Measurements from ENCODE around the gene CYBC1.

The CYBC1 gene

DNA sequence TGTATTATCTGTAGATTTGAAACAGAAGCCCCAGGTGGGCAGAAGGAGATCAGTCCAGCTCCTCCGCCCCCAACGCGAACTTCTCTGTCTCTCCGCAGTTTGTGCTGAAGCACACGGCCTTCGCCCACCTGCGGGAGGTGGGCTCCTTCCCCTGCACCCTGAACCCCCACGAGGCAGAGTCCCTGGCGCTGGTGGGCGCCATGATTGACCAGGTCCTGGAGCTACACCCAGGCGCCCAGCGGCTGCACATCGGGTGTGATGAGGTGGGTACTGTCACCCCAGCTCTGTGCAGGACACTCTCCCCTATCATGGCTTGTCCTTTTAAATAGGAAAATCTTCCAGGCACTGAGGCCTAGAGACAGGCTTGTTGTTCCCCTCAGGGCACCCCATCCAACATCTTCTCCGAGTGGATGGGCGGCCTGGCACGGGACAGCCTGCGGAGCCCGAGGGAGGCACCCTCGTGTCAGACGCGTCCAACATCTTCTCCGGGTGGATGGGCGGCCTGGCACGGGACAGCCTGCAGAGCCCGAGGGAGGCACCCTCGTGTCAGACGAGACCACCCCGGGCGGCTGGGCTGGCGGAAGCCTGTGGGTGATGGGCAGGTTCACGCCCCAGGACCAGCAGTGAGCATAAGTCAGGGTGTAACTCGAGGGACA, 16.9 kb downstream of the CYBC1 start:
- H3K9ac ChIP-seq (ENCODE audit: low read depth, low read length): no peak overlapping the region
- H3K36me3 ChIP-seq (ENCODE audit: insufficient read depth, low read length): peaks cover 27% of the 10 kb centered on the region
- no peak overlapping the region for H3K4me2 ChIP-seq (ENCODE audit: insufficient read depth, low read length)
- H3K27ac ChIP-seq (ENCODE audit: low read length): no peak overlapping the region
- H4K20me1 ChIP-seq (ENCODE audit: insufficient read depth, low read length): no peaks in the 10 kb centered on the region
- H3K27me3 ChIP-seq (ENCODE audit: insufficient read depth, low read length, poor library complexity): no peaks in the 10 kb centered on the region
- no peak overlapping the region for H2AFZ ChIP-seq (ENCODE audit: low read depth, low read length)
- H3K4me3 ChIP-seq (ENCODE audit: low read depth in 1 of 2, low read length in 2 of 2): no peak overlapping the region
- no peak for ATAC-seq (ENCODE audit: insufficient read depth, low read depth)
- no peaks in the 10 kb centered on the region for H3K9me3 ChIP-seq (ENCODE audit: insufficient read depth, low read length, severe bottlenecking)
- peaks cover 7% of the 10 kb centered on the region; the same call in 1 of the 2 replicates for H3K4me1 ChIP-seq (ENCODE audit: insufficient read depth, low read length)
- H3K79me2 ChIP-seq (ENCODE audit: insufficient read depth, low read length): no peaks in the 10 kb centered on the region
- DNase-seq: no peak
- TF ChIP-seq, protein P1, sequence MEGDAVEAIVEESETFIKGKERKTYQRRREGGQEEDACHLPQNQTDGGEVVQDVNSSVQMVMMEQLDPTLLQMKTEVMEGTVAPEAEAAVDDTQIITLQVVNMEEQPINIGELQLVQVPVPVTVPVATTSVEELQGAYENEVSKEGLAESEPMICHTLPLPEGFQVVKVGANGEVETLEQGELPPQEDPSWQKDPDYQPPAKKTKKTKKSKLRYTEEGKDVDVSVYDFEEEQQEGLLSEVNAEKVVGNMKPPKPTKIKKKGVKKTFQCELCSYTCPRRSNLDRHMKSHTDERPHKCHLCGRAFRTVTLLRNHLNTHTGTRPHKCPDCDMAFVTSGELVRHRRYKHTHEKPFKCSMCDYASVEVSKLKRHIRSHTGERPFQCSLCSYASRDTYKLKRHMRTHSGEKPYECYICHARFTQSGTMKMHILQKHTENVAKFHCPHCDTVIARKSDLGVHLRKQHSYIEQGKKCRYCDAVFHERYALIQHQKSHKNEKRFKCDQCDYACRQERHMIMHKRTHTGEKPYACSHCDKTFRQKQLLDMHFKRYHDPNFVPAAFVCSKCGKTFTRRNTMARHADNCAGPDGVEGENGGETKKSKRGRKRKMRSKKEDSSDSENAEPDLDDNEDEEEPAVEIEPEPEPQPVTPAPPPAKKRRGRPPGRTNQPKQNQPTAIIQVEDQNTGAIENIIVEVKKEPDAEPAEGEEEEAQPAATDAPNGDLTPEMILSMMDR (IDR thresholded peaks at IDR 0.05; ENCODE audit: borderline replicate concordance, extremely low read depth, low read length, poor library complexity, severe bottlenecking): no peak
- TF ChIP-seq EZH2 (IDR thresholded peaks at IDR 0.05; ENCODE audit: borderline replicate concordance, low read depth, low read length, severe bottlenecking): no peak

DNA sequence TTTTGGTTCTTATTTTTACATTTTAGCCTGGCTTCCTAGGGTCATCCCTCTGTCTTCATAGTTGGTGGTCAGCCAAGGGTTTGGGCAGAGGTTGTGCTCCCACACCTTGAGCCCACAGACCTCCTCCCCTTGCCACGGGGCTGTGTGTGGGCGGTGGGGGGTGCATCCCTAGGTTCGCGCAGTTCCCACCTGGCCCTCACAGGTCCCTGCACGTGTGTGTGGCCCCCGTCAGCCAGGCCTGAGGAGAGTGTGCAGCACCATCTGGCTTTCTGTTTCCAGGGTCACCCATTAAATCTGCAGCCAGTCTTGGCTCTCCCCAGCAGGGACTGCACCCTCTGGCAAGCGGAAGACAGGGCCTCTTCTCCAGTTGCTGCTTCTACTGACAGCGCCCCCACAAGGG, 18.5 kb downstream of the CYBC1 start:
- no peak for DNase-seq
- Histone ChIP-seq H4K20me1 (ENCODE audit: insufficient read depth, low read length) (no peaks in the 10 kb centered on the region), H3K4me1 (ENCODE audit: insufficient read depth, low read length) (peaks cover 7% of the 10 kb centered on the region; the same call in 1 of the 2 replicates), H3K27ac (ENCODE audit: low read length) (no peak overlapping the region), H2AFZ (ENCODE audit: low read depth, low read length) (no peak overlapping the region), H3K79me2 (ENCODE audit: insufficient read depth, low read length) (no peaks in the 10 kb centered on the region), H3K4me3 (ENCODE audit: low read depth in 1 of 2, low read length in 2 of 2) (no peak overlapping the region), H3K9me3 (ENCODE audit: insufficient read depth, low read length, severe bottlenecking) (no peaks in the 10 kb centered on the region), H3K36me3 (ENCODE audit: insufficient read depth, low read length) (peaks cover 23% of the 10 kb centered on the region), H3K27me3 (ENCODE audit: insufficient read depth, low read length, poor library complexity) (no peaks in the 10 kb centered on the region), H3K9ac (ENCODE audit: low read depth, low read length) (no peak overlapping the region), H3K4me2 (ENCODE audit: insufficient read depth, low read length) (no peak overlapping the region)
- no peak for TF ChIP-seq EZH2 (IDR thresholded peaks at IDR 0.05; ENCODE audit: borderline replicate concordance, low read depth, low read length, severe bottlenecking)
- TF ChIP-seq, protein P1 (IDR thresholded peaks at IDR 0.05; ENCODE audit: borderline replicate concordance, extremely low read depth, low read length, poor library complexity, severe bottlenecking): no peak
- no peak for ATAC-seq (ENCODE audit: insufficient read depth, low read depth)

DNA sequence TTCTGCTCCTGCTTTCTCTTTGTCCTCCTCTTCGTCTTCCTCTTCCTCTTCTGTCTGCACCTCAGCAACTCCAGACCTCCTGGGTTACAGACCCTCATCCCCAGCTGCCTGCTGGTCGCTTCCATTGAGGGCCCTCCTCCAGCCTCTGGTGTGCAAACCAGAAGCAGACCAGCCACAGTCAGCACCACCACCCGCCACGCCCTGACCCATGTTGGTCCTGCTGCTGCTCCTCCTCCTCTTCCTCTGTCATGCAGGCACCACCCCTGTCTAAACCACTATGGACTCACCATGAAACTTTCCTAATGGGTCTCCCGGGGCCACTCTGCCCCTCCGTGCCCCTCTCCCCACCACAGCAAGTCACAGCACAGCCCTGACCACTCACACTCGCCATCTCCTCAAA, 20.7 kb downstream of the CYBC1 start:
- Histone ChIP-seq H3K4me3 (ENCODE audit: low read depth in 1 of 2, low read length in 2 of 2) (no peak overlapping the region), H3K27me3 (ENCODE audit: insufficient read depth, low read length, poor library complexity) (no peaks in the 10 kb centered on the region), H4K20me1 (ENCODE audit: insufficient read depth, low read length) (no peaks in the 10 kb centered on the region), H3K27ac (ENCODE audit: low read length) (no peak overlapping the region), H3K4me2 (ENCODE audit: insufficient read depth, low read length) (no peak overlapping the region), H2AFZ (ENCODE audit: low read depth, low read length) (no peak overlapping the region), H3K9me3 (ENCODE audit: insufficient read depth, low read length, severe bottlenecking) (no peaks in the 10 kb centered on the region), H3K9ac (ENCODE audit: low read depth, low read length) (no peak overlapping the region), H3K79me2 (ENCODE audit: insufficient read depth, low read length) (no peaks in the 10 kb centered on the region), H3K4me1 (ENCODE audit: insufficient read depth, low read length) (peaks cover 7% of the 10 kb centered on the region; the same call in 1 of the 2 replicates), H3K36me3 (ENCODE audit: insufficient read depth, low read length) (0 out of 2 replicates have a peak, but pooled peaks cover 7% of the 10 kb centered on the region)
- TF ChIP-seq, protein P1 (IDR thresholded peaks at IDR 0.05; ENCODE audit: borderline replicate concordance, extremely low read depth, low read length, poor library complexity, severe bottlenecking): no peak
- no peak for TF ChIP-seq EZH2 (IDR thresholded peaks at IDR 0.05; ENCODE audit: borderline replicate concordance, low read depth, low read length, severe bottlenecking)
- ATAC-seq (ENCODE audit: insufficient read depth, low read depth) (no peak), DNase-seq (no peak)
